Mesendoderm (in vitro differentiated cells): ENCODE data around the gene WNT2.
A peak's percentile ranks its signal among the peaks of the same experiment; 100 is the strongest.

Experiments
- DNase-seq: peaks from one replicate; pipeline ENCODE4 v3.0.0; 2013
- H2AK5ac ChIP-seq: 2 replicates; pipeline ENCODE4 v1.6.1; 2013; ENCODE audit warnings: low read length, inconsistent platforms
- H2BK120ac ChIP-seq: 2 replicates; pipeline ENCODE4 v1.6.1; 2013; ENCODE audit warnings: low read depth, mild to moderate bottlenecking, low read length, moderate library complexity, mixed read lengths
- H2BK15ac ChIP-seq: replicated peaks from 2 replicates; pipeline ENCODE4 v1.6.1; 2013; ENCODE audit warnings: low read depth, mild to moderate bottlenecking, moderate library complexity
- H2BK5ac ChIP-seq: 2 replicates; pipeline ENCODE4 v1.6.1; 2013; ENCODE audit warnings: low read length, inconsistent platforms
- H3K18ac ChIP-seq: 2 replicates; pipeline ENCODE4 v1.6.1; 2013; ENCODE audit warnings: mild to moderate bottlenecking, low read length, mixed read lengths
- H3K23ac ChIP-seq: one replicate; pipeline ENCODE4 v1.6.1; 2013; ENCODE audit warnings: low read length
- H3K27ac ChIP-seq: 2 replicates; pipeline ENCODE4 v1.5.1; 2013; ENCODE audit warnings: low read depth, mild to moderate bottlenecking, inconsistent platforms, low read length, moderate library complexity
- H3K27me3 ChIP-seq: 2 replicates; pipeline ENCODE4 v1.6.1; 2013; ENCODE audit warnings: low read length, control low read depth, mild to moderate bottlenecking, inconsistent platforms; ENCODE audit not compliant: insufficient read depth, poor library complexity
- H3K36me3 ChIP-seq: 2 replicates; pipeline ENCODE4 v1.6.1; 2013; ENCODE audit warnings: low read length, inconsistent platforms; ENCODE audit not compliant: control insufficient read depth, insufficient read depth
- H3K4ac ChIP-seq: one replicate; pipeline ENCODE4 v1.6.1; 2013; ENCODE audit warnings: low read depth, mild to moderate bottlenecking, low read length, moderate library complexity
- H3K4me1 ChIP-seq: 2 replicates; pipeline ENCODE4 v1.6.1; 2013; ENCODE audit warnings: low read depth, low read length, inconsistent platforms; ENCODE audit not compliant: control insufficient read depth
- H3K4me2 ChIP-seq: 2 replicates; pipeline ENCODE4 v1.6.1; 2013; ENCODE audit warnings: low read length
- H3K4me3 ChIP-seq: 2 replicates; pipeline ENCODE4 v1.5.1; 2013; ENCODE audit warnings: mild to moderate bottlenecking, low read length
- H3K56ac ChIP-seq: one replicate; pipeline ENCODE4 v1.6.1; 2013; ENCODE audit warnings: low read length
- H3K79me1 ChIP-seq: 2 replicates; pipeline ENCODE4 v1.6.1; 2013; ENCODE audit warnings: low read length, inconsistent platforms
- H3K79me2 ChIP-seq: 2 replicates; pipeline ENCODE4 v1.6.1; 2013; ENCODE audit warnings: mild to moderate bottlenecking, low read length; ENCODE audit not compliant: control insufficient read depth, insufficient read depth
- H3K9ac ChIP-seq: 2 replicates; pipeline ENCODE4 v1.6.1; 2013; ENCODE audit warnings: low read length, inconsistent platforms
- H4K5ac ChIP-seq: one replicate; pipeline ENCODE4 v1.6.1; 2013; ENCODE audit warnings: low read length
- H4K8ac ChIP-seq: one replicate; pipeline ENCODE4 v1.6.1; 2013; ENCODE audit warnings: low read depth, mild to moderate bottlenecking, control low read depth, low read length, moderate library complexity
- WGBS: extraction: QIAGEN DNeasy Blood & Tissue Kit; methylation state at CpG from one replicate; pipeline ENCODE4 v1.1.7; 2013; ENCODE audit warnings: low lambda C conversion rate, missing lambda C conversion rate; ENCODE audit not compliant: insufficient coverage; ENCODE audit errors: extremely low coverage; 5-methylcytosine and 5-hydroxymethylcytosine counted together

WNT2 gene

GRCh38 chr7:117231047-117231359 is 91.9 kb downstream of the WNT2 start:
- no peak overlapping the region for H2BK15ac ChIP-seq
- H2AK5ac ChIP-seq: no peak overlapping the region
- H3K4me2 ChIP-seq: no peak overlapping the region
- H3K79me1 ChIP-seq: no peaks in the 10 kb centered on the region
- WGBS: no CpG with 5 or more reads among the region's 3 CpGs
- H3K79me2 ChIP-seq: no peaks in the 10 kb centered on the region
- H3K27ac ChIP-seq: no peak overlapping the region
- H4K8ac ChIP-seq: no peak overlapping the region
- no peaks in the 10 kb centered on the region for H3K36me3 ChIP-seq
- no peak overlapping the region for H3K23ac ChIP-seq
- no peaks in the 10 kb centered on the region for H3K27me3 ChIP-seq
- H2BK120ac ChIP-seq: no peak overlapping the region
- no peak overlapping the region for H3K4ac ChIP-seq
- H4K5ac ChIP-seq: no peak overlapping the region
- no peak overlapping the region for H3K56ac ChIP-seq
- no peaks in the 10 kb centered on the region for H3K4me1 ChIP-seq
- H3K9ac ChIP-seq: no peak overlapping the region
- H3K18ac ChIP-seq: no peak overlapping the region
- DNase-seq: no peak
- H2BK5ac ChIP-seq: no peak overlapping the region
- no peak overlapping the region for H3K4me3 ChIP-seq

GRCh38 chr7:117230276-117231046 is 92.4 kb downstream of the WNT2 start:
- H3K4me2 ChIP-seq: no peak overlapping the region
- no peak overlapping the region for H2AK5ac ChIP-seq
- no peaks in the 10 kb centered on the region for H3K79me1 ChIP-seq
- H3K36me3 ChIP-seq: no peaks in the 10 kb centered on the region
- H3K79me2 ChIP-seq: no peaks in the 10 kb centered on the region
- H3K56ac ChIP-seq: no peak overlapping the region
- no peak overlapping the region for H2BK5ac ChIP-seq
- no peak overlapping the region for H2BK120ac ChIP-seq
- no peak overlapping the region for H4K5ac ChIP-seq
- H2BK15ac ChIP-seq: no peak overlapping the region
- peaks cover 2% of the 10 kb centered on the region for H3K4me1 ChIP-seq
- H3K9ac ChIP-seq: no peak overlapping the region
- no peak for DNase-seq
- H3K18ac ChIP-seq: no peak overlapping the region
- WGBS: no CpG with 5 or more reads among the region's 4 CpGs
- H4K8ac ChIP-seq: no peak overlapping the region
- H3K27me3 ChIP-seq: no peaks in the 10 kb centered on the region
- no peak overlapping the region for H3K4ac ChIP-seq
- no peak overlapping the region for H3K27ac ChIP-seq
- no peak overlapping the region for H3K4me3 ChIP-seq
- H3K23ac ChIP-seq: no peak overlapping the region

GRCh38 chr7:117229350-117229749 is 93.5 kb downstream of the WNT2 start:
- Histone ChIP-seq H4K8ac (no peak overlapping the region), H3K4me2 (no peak overlapping the region), H3K27ac (no peak overlapping the region), H3K27me3 (no peaks in the 10 kb centered on the region), H3K36me3 (no peaks in the 10 kb centered on the region), H3K4ac (no peak overlapping the region), H3K79me1 (no peaks in the 10 kb centered on the region), H3K56ac (no peak overlapping the region), H3K23ac (no peak overlapping the region), H3K79me2 (no peaks in the 10 kb centered on the region), H3K4me1 (peaks cover 2% of the 10 kb centered on the region), H3K18ac (no peak overlapping the region), H3K4me3 (no peak overlapping the region), H4K5ac (no peak overlapping the region), H2BK15ac (no peak overlapping the region), H2BK120ac (no peak overlapping the region), H2AK5ac (no peak overlapping the region), H2BK5ac (no peak overlapping the region), H3K9ac (no peak overlapping the region)
- DNase-seq: no peak
- WGBS: no CpG with 5 or more reads among the region's 3 CpGs

GRCh38 chr7:117227091-117227490 is 95.8 kb downstream of the WNT2 start:
- no peak overlapping the region for H4K8ac ChIP-seq
- no peaks in the 10 kb centered on the region for H3K79me2 ChIP-seq
- no peak overlapping the region for H2BK120ac ChIP-seq
- H3K4ac ChIP-seq: no peak overlapping the region
- H3K4me1 ChIP-seq: peaks cover 2% of the 10 kb centered on the region
- no peak overlapping the region for H3K23ac ChIP-seq
- H3K9ac ChIP-seq: no peak overlapping the region
- H3K56ac ChIP-seq: no peak overlapping the region
- no peaks in the 10 kb centered on the region for H3K36me3 ChIP-seq
- H3K18ac ChIP-seq: no peak overlapping the region
- no peak overlapping the region for H4K5ac ChIP-seq
- no peaks in the 10 kb centered on the region for H3K79me1 ChIP-seq
- no peak overlapping the region for H3K4me2 ChIP-seq
- DNase-seq: no peak
- no peak overlapping the region for H3K27ac ChIP-seq
- H2AK5ac ChIP-seq: no peak overlapping the region
- H2BK5ac ChIP-seq: no peak overlapping the region
- WGBS: no CpG with 5 or more reads among the region's 4 CpGs
- no peaks in the 10 kb centered on the region for H3K27me3 ChIP-seq
- no peak overlapping the region for H3K4me3 ChIP-seq
- H2BK15ac ChIP-seq: no peak overlapping the region

- Histone ChIP-seq H2BK120ac (no peak overlapping the region), H4K8ac (no peak overlapping the region), H3K23ac (no peak overlapping the region), H3K4ac (no peak overlapping the region), H3K4me2 (no peak overlapping the region), H3K4me1 (peaks cover 2% of the 10 kb centered on the region), H3K27me3 (no peaks in the 10 kb centered on the region), H2BK5ac (no peak overlapping the region), H3K56ac (no peak overlapping the region), H3K79me2 (no peaks in the 10 kb centered on the region), H4K5ac (no peak overlapping the region), H3K18ac (no peak overlapping the region), H2BK15ac (no peak overlapping the region), H3K4me3 (no peak overlapping the region), H3K9ac (no peak overlapping the region), H3K36me3 (no peaks in the 10 kb centered on the region), H2AK5ac (no peak overlapping the region), H3K79me1 (no peaks in the 10 kb centered on the region), H3K27ac (no peak overlapping the region)
- DNase-seq: peak; percentile 77
- WGBS: no CpG with 5 or more reads among the region's 6 CpGs
Measured at GRCh38 chr7:117225536-117225935, 97.3 kb downstream of the WNT2 start.
